Ectodermal cell (in vitro differentiated cells): Measurements from ENCODE around the gene COG2.
"Not testable (repeated sequence)": the region's sequence is repeated elsewhere in the genome, so short reads cannot be mapped to it uniquely, and the experiment has no call there.

ENCODE experiments used
- H3K27ac ChIP-seq: 2 replicates; pipeline ENCODE4 v1.7.0; 2013; ENCODE audit warnings: mild to moderate bottlenecking, low read depth, low read length; ENCODE audit not compliant: insufficient read depth, poor library complexity, severe bottlenecking
- H3K27me3 ChIP-seq: 2 replicates; pipeline ENCODE4 v1.7.0; 2013; ENCODE audit warnings: mild to moderate bottlenecking, low read length; ENCODE audit not compliant: insufficient read depth, control insufficient read depth, poor library complexity, severe bottlenecking
- H3K36me3 ChIP-seq: one replicate; pipeline ENCODE4 v1.7.0; 2013; ENCODE audit warnings: low read length; ENCODE audit not compliant: control insufficient read depth, insufficient read depth
- H3K4me1 ChIP-seq: one replicate; pipeline ENCODE4 v1.7.0; 2013; ENCODE audit warnings: low read length; ENCODE audit not compliant: control insufficient read depth, insufficient read depth
- H3K4me3 ChIP-seq: 2 replicates; pipeline ENCODE4 v1.7.0; 2013; ENCODE audit warnings: low read depth, low read length, control low read depth; ENCODE audit not compliant: insufficient read depth
- H3K9me3 ChIP-seq: 2 replicates; pipeline ENCODE4 v1.7.0; 2013; ENCODE audit warnings: mild to moderate bottlenecking, low read length, moderate library complexity; ENCODE audit not compliant: control insufficient read depth
- WGBS, 2 experiments: methylation state at CpG; one replicate each; pipeline ENCODE4 v1.1.7; 2013; ENCODE audit warnings: missing lambda C conversion rate in 2 of 2; 5-methylcytosine and 5-hydroxymethylcytosine counted together

COG2 gene

GRCh38 chr1:230641900-230642262, 400 bp upstream of the COG2 start:
- Histone ChIP-seq H3K36me3 (no peaks in the 10 kb centered on the region), H3K27ac (no peak overlapping the region), H3K9me3 (no peaks in the 10 kb centered on the region), H3K4me3 (peak overlapping the region; percentile 87), H3K27me3 (no peaks in the 10 kb centered on the region), H3K4me1 (no peaks in the 10 kb centered on the region)
- whole genome bisulfite sequencing, 2 experiments: 4 to 6% methylated on average over 18 of the region's 18 CpGs

GRCh38 chr1:230643908-230644307, 1.6 kb downstream of the COG2 start:
- WGBS, 2 experiments: 63 to 70% methylated on average over 4 of the region's 4 CpGs
- H3K27ac ChIP-seq: no peak overlapping the region
- no peaks in the 10 kb centered on the region for H3K36me3 ChIP-seq
- H3K9me3 ChIP-seq: no peaks in the 10 kb centered on the region
- no peaks in the 10 kb centered on the region for H3K4me1 ChIP-seq
- H3K4me3 ChIP-seq: no peak overlapping the region
- no peaks in the 10 kb centered on the region for H3K27me3 ChIP-seq

GRCh38 chr1:230646710-230647302, 4.5 kb downstream of the COG2 start:
- Histone ChIP-seq H3K9me3 (no peaks in the 10 kb centered on the region), H3K27me3 (no peaks in the 10 kb centered on the region), H3K27ac (no peak overlapping the region), H3K4me3 (no peak overlapping the region), H3K36me3 (no peaks in the 10 kb centered on the region), H3K4me1 (no peaks in the 10 kb centered on the region)
- WGBS, 2 experiments: 94 to 96% methylated on average over 4 of the region's 4 CpGs

GRCh38 chr1:230647321-230647720, 5.0 kb downstream of the COG2 start:
- 95 to 98% methylated on average over 5 of the region's 5 CpGs for WGBS, 2 experiments
- no peaks in the 10 kb centered on the region for H3K27me3 ChIP-seq
- no peaks in the 10 kb centered on the region for H3K36me3 ChIP-seq
- H3K9me3 ChIP-seq: no peaks in the 10 kb centered on the region
- H3K4me3 ChIP-seq: no peak overlapping the region
- no peak overlapping the region for H3K27ac ChIP-seq
- no peaks in the 10 kb centered on the region for H3K4me1 ChIP-seq

- Histone ChIP-seq H3K4me3 (no peak overlapping the region), H3K9me3 (no peaks in the 10 kb centered on the region), H3K36me3 (no peaks in the 10 kb centered on the region), H3K4me1 (no peaks in the 10 kb centered on the region), H3K27me3 (no peaks in the 10 kb centered on the region), H3K27ac (no peak overlapping the region)
- 97 to 98% methylated on average over 3 of the region's 3 CpGs for WGBS, 2 experiments
Measured at GRCh38 chr1:230648114-230648513, 5.8 kb downstream of the COG2 start.

GRCh38 chr1:230650300-230650699, 8.0 kb downstream of the COG2 start:
- Histone ChIP-seq H3K27me3 (no peaks in the 10 kb centered on the region), H3K36me3 (no peaks in the 10 kb centered on the region), H3K4me3 (no peak overlapping the region), H3K4me1 (no peaks in the 10 kb centered on the region), H3K27ac (no peak overlapping the region), H3K9me3 (no peaks in the 10 kb centered on the region)
- WGBS, 2 experiments: 89 to 92% methylated on average over 1 of the region's 1 CpG

GRCh38 chr1:230651235-230651634, 9.0 kb downstream of the COG2 start:
- 91 to 93% methylated on average over 2 of the region's 2 CpGs for WGBS, 2 experiments
- no peaks in the 10 kb centered on the region for H3K4me1 ChIP-seq
- H3K27ac ChIP-seq: no peak overlapping the region
- H3K27me3 ChIP-seq: no peaks in the 10 kb centered on the region
- H3K4me3 ChIP-seq: no peak overlapping the region
- H3K9me3 ChIP-seq: no peaks in the 10 kb centered on the region
- H3K36me3 ChIP-seq: no peaks in the 10 kb centered on the region

GRCh38 chr1:230656719-230657118, 14.4 kb downstream of the COG2 start:
- not testable (repeated sequence) for H3K4me1 ChIP-seq, H3K27ac ChIP-seq, H3K4me3 ChIP-seq, H3K36me3 ChIP-seq, H3K27me3 ChIP-seq, H3K9me3 ChIP-seq
- 91 to 92% methylated on average over 1 of the region's 1 CpG for WGBS, 2 experiments

- H3K27ac ChIP-seq, H3K4me3 ChIP-seq, H3K4me1 ChIP-seq, H3K27me3 ChIP-seq, H3K36me3 ChIP-seq, H3K9me3 ChIP-seq: not testable (repeated sequence)
- 94% methylated on average over 1 of the region's 1 CpG for WGBS, 2 experiments
Measured at GRCh38 chr1:230658103-230658502, 15.8 kb downstream of the COG2 start.

- Histone ChIP-seq H3K27ac (no peak overlapping the region), H3K4me3 (no peak overlapping the region), H3K27me3 (no peaks in the 10 kb centered on the region), H3K9me3 (no peaks in the 10 kb centered on the region), H3K4me1 (no peaks in the 10 kb centered on the region), H3K36me3 (peaks cover 9% of the 10 kb centered on the region)
- 90 to 100% methylated on average over 1 of the region's 2 CpGs for WGBS, 2 experiments
Measured at GRCh38 chr1:230658691-230659090, 16.4 kb downstream of the COG2 start.

- no peaks in the 10 kb centered on the region for H3K9me3 ChIP-seq
- WGBS, 2 experiments: 91 to 92% methylated on average over 4 of the region's 4 CpGs
- H3K4me3 ChIP-seq: no peak overlapping the region
- no peaks in the 10 kb centered on the region for H3K4me1 ChIP-seq
- peaks cover 35% of the 10 kb centered on the region for H3K36me3 ChIP-seq
- H3K27ac ChIP-seq: no peak overlapping the region
- no peaks in the 10 kb centered on the region for H3K27me3 ChIP-seq
Measured at GRCh38 chr1:230661976-230662375, 19.7 kb downstream of the COG2 start.
